Measurements from ENCODE around the gene ARMS2.

The ARMS2 gene

GRCh38 chr10:122454603-122455080 lies at the start of gene ARMS2:
TSS of gene ARMS2 (plus strand) at chr10:122454653. CDS start at chr10:122454728, 75 bp downstream.
- DNase-seq: no peak

- DNase-seq: no peak
These were observed 46.9 kb upstream of the ARMS2 start for GRCh38 chr10:122407375-122408125.

GRCh38 chr10:122413327-122413726 lies 41.1 kb upstream of the ARMS2 start:
- DNase-seq: no peak

GRCh38 chr10:122417667-122418066 lies 36.8 kb upstream of the ARMS2 start:
- no peak for DNase-seq

- DNase-seq: no peak
These were observed 35.4 kb upstream of the ARMS2 start for GRCh38 chr10:122419016-122419415.

GRCh38 chr10:122419876-122420623 lies 34.4 kb upstream of the ARMS2 start:
- peak; percentile 66 for DNase-seq

- DNase-seq: peak; percentile 11
These were observed 33.8 kb upstream of the ARMS2 start for GRCh38 chr10:122420624-122421007.

GRCh38 chr10:122421054-122421625 lies 33.3 kb upstream of the ARMS2 start:
- peak; percentile 2 for DNase-seq

- DNase-seq: no peak
These were observed 32.7 kb upstream of the ARMS2 start for GRCh38 chr10:122421742-122422141.

GRCh38 chr10:122422266-122422989 lies 32.0 kb upstream of the ARMS2 start:
- no peak for DNase-seq

GRCh38 chr10:122424059-122424458 lies 30.4 kb upstream of the ARMS2 start:
- DNase-seq: no peak

- no peak for DNase-seq
These were observed 27.6 kb upstream of the ARMS2 start for GRCh38 chr10:122426829-122427228.

- DNase-seq: no peak
These were observed 27.2 kb upstream of the ARMS2 start for GRCh38 chr10:122427280-122427679.

GRCh38 chr10:122435212-122435827 lies 19.1 kb upstream of the ARMS2 start:
- DNase-seq: peak; percentile 50

- DNase-seq: peak; percentile 53
These were observed 12.5 kb upstream of the ARMS2 start for GRCh38 chr10:122441961-122442360.

- no peak for DNase-seq
These were observed 9.0 kb upstream of the ARMS2 start for GRCh38 chr10:122445469-122445868.

- no peak for DNase-seq
These were observed 8.5 kb upstream of the ARMS2 start for GRCh38 chr10:122445904-122446303.

- no peak for DNase-seq
These were observed 7.6 kb upstream of the ARMS2 start for GRCh38 chr10:122446668-122447423.

- DNase-seq: no peak
These were observed 5.9 kb upstream of the ARMS2 start for GRCh38 chr10:122448600-122448999.

GRCh38 chr10:122449153-122449552 lies 5.3 kb upstream of the ARMS2 start:
- no peak for DNase-seq

GRCh38 chr10:122450353-122450990 lies 4.0 kb upstream of the ARMS2 start:
- DNase-seq: no peak

Data from EL (cell line).